ENCODE measurements around the gene FES.

- no peak for TF ChIP-seq POLR2A (IDR thresholded peaks at IDR 0.05)
- TF ChIP-seq, protein P1, sequence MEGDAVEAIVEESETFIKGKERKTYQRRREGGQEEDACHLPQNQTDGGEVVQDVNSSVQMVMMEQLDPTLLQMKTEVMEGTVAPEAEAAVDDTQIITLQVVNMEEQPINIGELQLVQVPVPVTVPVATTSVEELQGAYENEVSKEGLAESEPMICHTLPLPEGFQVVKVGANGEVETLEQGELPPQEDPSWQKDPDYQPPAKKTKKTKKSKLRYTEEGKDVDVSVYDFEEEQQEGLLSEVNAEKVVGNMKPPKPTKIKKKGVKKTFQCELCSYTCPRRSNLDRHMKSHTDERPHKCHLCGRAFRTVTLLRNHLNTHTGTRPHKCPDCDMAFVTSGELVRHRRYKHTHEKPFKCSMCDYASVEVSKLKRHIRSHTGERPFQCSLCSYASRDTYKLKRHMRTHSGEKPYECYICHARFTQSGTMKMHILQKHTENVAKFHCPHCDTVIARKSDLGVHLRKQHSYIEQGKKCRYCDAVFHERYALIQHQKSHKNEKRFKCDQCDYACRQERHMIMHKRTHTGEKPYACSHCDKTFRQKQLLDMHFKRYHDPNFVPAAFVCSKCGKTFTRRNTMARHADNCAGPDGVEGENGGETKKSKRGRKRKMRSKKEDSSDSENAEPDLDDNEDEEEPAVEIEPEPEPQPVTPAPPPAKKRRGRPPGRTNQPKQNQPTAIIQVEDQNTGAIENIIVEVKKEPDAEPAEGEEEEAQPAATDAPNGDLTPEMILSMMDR (IDR thresholded peaks at IDR 0.05) = no peak
These were observed 8.7 kb upstream of the FES start for GRCh38 chr15:90875549-90875981.
